ENCODE results near the gene GPD1L.

Gene GPD1L

GRCh38 chr3:32215185-32215584 lies 108.8 kb downstream of the GPD1L start:
- no peaks in the 10 kb centered on the region for H3K36me3 Mint-ChIP-seq (ENCODE audit: insufficient read depth)

GRCh38 chr3:32216172-32216783 lies 109.9 kb downstream of the GPD1L start:
- H3K36me3 Mint-ChIP-seq (ENCODE audit: insufficient read depth) = no peaks in the 10 kb centered on the region
- no peaks in the 10 kb centered on the region for H3K4me1 Mint-ChIP-seq (ENCODE audit: low read depth in 2 of 2)
- no peak overlapping the region for H3K4me3 Mint-ChIP-seq
- no peaks in the 10 kb centered on the region for H3K9me3 Mint-ChIP-seq
- DNase-seq = no peak
- ATAC-seq (replicated peaks) = no peak
- H3K27me3 Mint-ChIP-seq = peaks cover 14 to 29% of the 10 kb centered on the region in 2 donors
- no peak overlapping the region for H3K27ac Mint-ChIP-seq

More at GRCh38 chr3:32215185-32215584, 108.8 kb downstream of the GPD1L start:
- no peak for ATAC-seq (replicated peaks)
- Mint-ChIP-seq H3K4me1 (ENCODE audit: low read depth in 2 of 2) (no peaks in the 10 kb centered on the region), H3K9me3 (no peaks in the 10 kb centered on the region), H3K4me3 (no peak overlapping the region), H3K27me3 (peaks cover 14 to 29% of the 10 kb centered on the region in 2 donors), H3K27ac (no peak overlapping the region)
- no peak for DNase-seq

DNA sequence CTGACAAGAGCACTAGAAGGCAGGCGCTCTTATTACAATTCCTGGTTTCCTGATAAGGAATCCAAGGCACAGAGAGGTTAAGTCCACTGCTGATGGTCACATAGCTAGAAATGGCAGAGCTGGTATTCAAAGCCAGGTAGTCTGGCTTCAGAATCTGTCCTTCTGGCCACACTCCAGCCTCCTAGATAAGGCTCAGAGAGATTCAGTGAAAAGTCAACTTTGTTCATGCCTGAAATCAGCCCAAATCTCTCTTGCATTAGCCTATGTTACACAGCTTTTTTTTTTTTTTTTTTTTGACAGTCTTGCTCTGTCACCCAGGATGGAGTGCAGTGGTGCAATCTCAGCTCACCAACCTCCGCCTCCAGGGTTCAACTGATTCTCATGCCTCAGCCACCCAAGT lies 110.9 kb downstream of the GPD1L start:
- Mint-ChIP-seq H3K27me3 (peaks cover 14 to 36% of the 10 kb centered on the region in 2 donors), H3K4me3 (no peak overlapping the region), H3K4me1 (ENCODE audit: low read depth in 2 of 2) (no peaks in the 10 kb centered on the region), H3K27ac (no peak overlapping the region), H3K9me3 (no peaks in the 10 kb centered on the region), H3K36me3 (ENCODE audit: insufficient read depth) (no peaks in the 10 kb centered on the region)
- DNase-seq = no peak
- no peak for ATAC-seq (replicated peaks)

All from effector memory CD8-positive, alpha-beta T cell (primary cell).